Inflammatory macrophage treated with lipopolysaccharide for 4 hours (primary cell): Measurements from ENCODE around the gene PSD4.

Experiments
- DNase-seq: peaks from one replicate; pipeline ENCODE4 v3.0.0-alpha.2; 2020

The PSD4 gene

DNA sequence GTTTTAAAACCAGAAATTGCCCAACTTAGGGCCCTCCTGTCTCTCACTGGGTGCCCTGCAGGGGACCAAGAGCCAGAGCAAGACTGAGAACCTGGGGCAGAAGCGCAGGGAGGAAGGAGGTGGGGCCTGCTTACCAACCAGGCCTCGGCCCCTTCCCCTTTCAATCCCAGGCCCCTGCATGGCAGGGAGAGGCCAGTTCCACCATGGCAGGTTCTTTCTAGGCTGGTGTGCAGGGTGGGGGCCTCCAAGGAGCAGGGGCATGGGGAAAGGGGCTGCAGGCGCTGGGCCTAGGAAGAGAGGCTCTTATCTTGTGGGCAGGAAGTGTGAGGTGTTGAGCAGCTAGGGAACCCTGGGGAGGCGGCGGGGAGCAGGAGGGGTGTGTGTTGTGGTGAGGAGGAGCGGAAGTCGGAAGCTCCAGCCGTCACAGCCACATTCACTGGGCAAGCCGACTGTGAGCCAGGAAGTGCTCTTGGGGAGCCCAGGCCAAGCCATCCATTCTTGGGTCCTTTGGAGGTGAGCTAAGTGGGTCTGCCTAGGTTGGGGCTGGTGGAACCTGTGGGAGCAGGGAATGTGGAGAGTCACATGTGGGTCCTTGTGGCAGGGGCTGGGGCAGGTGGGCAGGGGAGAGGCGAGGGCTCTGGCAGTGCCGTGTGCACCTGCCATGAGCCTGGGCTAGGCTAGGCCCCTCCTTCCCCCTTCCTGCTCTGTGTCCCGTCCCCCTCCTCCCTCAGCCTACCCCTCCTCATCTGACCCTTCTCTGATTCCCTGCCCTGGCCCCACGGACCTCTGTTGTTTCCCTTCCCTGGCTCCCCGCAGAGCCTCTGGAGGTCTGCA, at the start of gene PSD4:
TSS of gene PSD4 (plus strand) at position 430 of the 834 bp plus-strand sequence. CDS start 8,486 bp downstream, outside the sequence.
- DNase-seq = peak; percentile 75

- DNase-seq = peak; percentile 95
Measured at GRCh38 chr2:113124181-113124961, 49.4 kb upstream of the PSD4 start.

DNA sequence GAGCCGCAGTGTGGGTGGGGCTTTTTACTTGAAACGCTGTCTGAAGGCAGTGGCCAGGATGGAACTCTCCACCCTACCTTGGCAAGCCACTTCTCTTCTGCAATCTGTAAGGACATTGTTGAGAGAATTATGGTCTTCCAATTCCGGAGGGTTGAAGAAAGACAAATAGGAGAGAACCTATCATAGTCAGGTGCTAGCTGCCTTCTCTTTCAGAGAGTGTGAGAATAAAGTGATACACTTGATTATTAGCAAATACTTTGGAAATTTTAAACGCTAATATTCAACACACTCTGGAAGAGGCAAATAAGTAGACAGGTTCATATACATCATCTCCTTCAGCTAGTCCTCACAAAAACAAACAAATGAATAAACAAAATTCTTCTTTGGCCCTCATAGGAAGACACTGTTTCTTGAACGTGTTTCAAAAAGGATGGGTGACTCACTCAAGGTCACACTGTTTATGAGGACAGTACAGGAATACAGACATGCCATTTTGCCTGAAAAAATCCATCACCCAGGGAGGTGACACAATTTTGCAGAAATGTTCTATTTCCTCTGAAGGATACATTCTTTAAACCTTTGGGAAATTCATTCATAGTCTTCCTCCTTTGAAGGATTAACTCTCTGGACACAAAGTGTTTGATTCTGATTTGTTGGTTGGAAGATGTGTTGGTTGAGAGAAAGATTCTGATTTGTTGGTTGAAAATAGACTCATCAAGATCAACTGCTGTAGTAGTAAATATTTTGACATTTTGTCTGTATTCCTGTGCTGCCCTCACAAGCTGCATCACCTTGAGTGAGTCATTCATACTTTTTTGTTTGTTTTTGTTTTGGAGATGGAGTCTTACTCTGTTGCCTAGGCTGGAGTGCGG, 48.6 kb upstream of the PSD4 start:
- DNase-seq = peak; percentile 74

DNA sequence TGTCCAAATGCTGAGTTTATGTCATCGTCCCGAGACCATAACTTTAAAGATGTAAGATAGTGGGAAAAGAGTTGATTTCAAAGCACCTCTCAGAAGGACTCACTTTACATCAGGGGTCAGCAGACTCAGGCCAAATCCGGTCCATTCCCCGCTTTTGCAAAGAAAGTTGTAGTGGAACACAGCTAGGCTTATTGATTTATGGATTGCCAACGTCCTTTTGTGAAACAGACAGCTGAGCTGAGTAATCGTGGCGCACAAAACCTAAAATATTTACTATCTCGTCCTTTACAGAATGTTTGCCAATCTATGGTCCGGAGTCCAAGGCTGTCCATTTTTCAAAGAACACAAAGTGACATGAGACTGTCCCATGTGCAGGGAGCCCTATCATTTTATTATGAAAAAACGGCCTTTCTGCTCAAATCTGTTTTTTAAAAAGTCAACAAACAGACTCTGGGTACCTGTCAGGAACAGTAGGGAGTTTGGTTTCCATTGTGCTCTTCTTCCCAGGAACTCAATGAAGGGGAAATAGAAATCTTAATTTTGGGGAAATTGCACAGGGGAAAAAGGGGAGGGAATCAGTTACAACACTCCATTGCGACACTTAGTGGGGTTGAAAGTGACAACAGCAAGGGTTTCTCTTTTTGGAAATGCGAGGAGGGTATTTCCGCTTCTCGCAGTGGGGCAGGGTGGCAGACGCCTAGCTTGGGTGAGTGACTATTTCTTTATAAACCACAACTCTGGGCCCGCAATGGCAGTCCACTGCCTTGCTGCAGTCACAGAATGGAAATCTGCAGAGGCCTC, 46.7 kb upstream of the PSD4 start, which contains the start of gene IL1RN:
TSS of gene IL1RN (plus strand) at position 754 of the 801 bp plus-strand sequence. CDS start at position 781, 27 bp downstream.
- peak; percentile 97 for DNase-seq

DNA sequence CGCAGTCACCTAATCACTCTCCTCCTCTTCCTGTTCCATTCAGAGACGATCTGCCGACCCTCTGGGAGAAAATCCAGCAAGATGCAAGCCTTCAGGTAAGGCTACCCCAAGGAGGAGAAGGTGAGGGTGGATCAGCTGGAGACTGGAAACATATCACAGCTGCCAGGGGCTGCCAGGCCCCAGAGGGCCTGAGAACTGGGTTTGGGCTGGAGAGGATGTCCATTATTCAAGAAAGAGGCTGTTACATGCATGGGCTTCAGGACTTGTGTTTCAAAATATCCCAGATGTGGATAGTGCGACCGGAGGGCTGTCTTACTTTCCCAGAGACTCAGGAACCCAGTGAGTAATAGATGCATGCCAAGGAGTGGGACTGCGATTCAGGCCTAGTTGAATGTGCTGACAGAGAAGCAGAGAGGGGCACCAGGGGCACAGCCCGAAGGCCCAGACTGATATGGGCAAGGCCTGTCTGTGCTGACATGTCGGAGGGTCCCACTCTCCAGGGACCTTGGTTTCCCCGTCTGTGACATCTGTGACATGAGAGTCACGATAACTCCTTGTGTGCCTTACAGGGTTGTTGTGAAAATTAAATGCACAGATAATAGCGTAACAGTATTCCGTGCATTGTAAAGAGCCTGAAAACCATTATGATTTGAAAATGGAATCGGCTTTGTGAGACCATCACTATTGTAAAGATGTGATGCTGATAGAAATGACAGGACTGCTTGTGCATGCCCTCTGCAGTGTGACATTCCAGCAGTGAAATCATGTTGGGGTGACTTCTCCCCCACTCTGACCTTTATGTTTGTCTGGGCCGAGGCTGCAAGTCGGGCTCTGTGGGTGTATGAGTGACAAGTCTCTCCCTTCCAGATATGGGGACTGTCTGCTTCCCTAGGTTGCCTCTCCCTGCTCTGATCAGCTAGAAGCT, 45.9 kb upstream of the PSD4 start:
- peak; percentile 69 for DNase-seq

DNA sequence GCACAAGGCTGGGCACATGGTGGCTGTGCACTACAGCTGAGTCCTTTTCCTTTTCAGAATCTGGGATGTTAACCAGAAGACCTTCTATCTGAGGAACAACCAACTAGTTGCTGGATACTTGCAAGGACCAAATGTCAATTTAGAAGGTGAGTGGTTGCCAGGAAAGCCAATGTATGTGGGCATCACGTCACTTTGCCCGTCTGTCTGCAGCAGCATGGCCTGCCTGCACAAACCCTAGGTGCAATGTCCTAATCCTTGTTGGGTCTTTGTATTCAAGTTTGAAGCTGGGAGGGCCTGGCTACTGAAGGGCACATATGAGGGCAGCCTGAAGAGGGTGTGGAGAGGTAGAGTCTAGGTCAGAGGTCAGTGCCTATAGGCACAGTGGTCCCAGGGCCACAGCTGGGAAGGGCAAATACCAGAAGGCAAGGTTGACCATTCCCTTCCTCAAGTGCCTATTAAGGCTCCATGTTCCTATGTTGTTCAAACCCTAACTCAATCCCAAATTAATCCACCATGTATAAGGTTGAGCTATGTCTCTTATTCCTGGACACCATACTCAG, 44.2 kb upstream of the PSD4 start:
- DNase-seq = peak; percentile 46

DNA sequence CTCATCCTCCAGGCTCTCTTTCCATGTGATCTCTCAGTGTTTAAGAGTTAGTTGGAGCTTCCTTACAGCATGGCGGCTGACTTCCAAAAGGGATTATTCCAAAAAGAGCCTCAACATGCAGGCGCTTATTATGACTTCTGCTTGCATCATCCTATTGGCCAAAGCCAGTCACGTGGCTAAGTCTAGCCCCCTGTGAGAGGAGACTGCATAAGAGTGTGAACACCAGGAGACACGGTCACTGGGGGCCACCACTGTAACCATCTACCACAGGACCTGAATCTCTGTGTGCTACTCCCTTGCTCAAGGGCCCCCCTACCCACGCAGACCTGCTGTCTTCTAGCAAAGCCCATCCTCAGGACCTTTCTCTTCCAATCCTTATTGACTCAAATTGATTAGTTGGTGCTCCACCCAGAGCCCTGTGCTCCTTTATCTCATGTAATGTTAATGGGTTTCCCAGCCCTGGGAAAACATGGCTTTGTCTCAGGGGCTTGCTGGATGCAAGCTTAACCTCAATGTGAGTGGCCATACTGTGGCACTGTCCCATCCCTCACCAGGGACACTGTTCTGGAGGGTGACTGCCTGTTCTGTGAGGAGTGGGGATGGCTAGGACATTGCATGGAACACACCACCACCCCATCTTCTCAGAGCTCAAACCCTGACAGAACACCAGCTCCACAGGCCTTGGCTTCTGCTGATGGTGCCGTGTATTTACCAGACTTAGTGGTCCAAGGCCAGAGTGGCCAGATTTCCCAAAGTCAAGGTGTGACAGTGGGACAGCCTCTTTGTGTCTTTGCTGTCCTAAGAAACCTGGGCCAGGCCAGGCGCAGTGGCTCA, 42.2 kb upstream of the PSD4 start:
- peak; percentile 49 for DNase-seq

GRCh38 chr2:113132414-113133021, 41.3 kb upstream of the PSD4 start:
- peak; percentile 50 for DNase-seq

GRCh38 chr2:113133704-113134598, 39.8 kb upstream of the PSD4 start:
- DNase-seq = peak; percentile 52

- peak; percentile 70 for DNase-seq
Measured at GRCh38 chr2:113134717-113135116, 39.1 kb upstream of the PSD4 start.

DNA sequence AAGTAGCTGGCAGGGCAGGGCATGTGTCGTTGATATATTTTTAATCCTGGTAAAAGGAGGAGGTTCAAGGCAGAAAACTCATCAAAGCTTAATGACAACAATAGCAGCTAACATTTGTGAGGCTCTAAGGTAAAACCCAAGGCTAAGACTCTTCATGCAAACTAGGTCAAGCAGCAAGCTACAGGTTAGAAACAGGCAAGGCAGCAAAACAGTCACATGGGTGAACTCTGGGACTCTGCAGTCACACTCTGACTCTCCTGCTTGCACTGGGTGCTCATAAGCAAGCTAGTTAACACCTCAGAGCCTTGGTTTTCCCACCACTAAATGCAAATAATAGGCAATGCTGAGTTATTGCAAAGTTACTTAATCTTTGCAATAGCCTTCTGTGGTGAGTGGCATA, 38.5 kb upstream of the PSD4 start:
- DNase-seq = peak; percentile 70

GRCh38 chr2:113136828-113137775, 36.7 kb upstream of the PSD4 start:
- DNase-seq = peak; percentile 55

DNA sequence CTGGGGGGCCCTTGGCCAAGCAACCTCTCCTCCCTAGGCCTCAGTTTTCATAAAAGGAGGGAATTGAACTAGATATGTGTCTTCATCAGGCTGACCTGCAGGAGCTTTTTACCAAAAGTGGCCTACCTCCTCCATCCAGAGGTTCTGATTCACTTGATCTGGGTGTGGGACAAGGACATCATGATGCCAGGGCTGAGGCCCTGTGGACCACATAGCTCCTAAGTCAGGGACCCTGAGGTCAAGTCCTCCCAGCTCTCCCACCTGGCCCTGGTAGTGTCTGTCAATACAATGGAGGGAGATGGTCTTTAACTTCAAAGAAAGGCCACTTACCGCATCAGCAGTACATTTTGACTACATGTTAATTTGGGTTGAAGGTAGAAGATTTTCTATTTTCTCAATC, 35.9 kb upstream of the PSD4 start:
- no peak for DNase-seq

DNA sequence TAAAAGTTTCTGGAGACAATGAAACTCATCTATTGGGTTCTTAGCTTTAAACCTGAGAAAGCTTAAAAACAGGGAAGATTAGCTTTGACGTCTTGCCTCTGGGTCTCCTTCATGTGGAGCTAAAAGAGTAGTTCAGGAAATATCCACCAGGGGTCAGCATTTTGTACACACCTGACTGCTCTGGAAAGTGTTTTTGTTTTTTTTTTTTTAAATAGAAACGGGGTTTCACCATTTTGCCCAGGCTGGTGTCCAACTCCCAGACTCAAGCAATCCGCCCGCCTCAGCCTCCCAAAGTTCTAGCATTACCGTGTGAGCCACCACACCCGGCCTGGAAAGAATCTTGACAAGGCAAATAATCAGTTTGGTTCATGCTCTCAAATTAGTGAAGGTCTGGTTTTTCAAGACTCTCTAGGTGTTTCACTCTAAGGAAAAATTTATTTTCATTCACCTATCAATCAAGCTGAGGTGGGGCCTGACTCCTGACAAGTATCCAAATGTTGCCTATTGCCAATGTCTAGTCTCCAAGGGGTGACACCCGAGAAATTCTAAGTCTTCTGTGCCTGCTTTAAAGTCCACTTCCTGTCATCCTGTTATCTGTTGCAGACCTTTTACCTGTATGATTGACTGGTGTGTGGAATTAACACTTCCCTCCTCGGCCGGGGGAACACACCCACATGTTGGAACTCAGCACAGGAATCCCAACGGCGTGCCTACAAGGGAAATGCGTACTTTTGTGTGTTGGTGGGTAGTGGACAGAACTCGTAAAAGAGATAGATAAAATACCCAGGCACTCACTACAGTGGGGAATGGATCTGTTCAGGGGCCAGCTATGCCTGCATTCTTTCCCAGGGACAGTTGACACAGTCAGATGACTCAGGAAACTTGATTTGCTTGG, 35.1 kb upstream of the PSD4 start:
- peak; percentile 75 for DNase-seq

DNA sequence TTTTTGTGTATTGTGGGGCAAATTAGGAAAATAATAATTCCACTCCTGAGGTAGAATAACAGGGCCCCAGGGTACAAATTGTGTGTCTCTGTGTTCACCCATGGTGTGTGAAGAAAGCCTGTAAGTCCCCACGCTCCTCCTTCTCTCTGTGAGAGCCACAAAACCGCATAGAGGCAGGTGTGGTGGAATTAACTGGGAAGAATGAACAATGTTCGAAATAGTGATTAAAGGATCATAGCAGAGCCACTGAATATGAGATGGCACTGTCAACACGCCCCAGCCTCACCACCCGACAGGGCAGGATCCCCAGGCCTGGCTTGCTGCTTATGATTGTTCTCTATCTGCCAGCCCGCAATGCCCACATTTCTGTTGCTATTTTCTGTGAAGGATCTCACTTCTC, 32.3 kb upstream of the PSD4 start:
- DNase-seq = no peak

DNA sequence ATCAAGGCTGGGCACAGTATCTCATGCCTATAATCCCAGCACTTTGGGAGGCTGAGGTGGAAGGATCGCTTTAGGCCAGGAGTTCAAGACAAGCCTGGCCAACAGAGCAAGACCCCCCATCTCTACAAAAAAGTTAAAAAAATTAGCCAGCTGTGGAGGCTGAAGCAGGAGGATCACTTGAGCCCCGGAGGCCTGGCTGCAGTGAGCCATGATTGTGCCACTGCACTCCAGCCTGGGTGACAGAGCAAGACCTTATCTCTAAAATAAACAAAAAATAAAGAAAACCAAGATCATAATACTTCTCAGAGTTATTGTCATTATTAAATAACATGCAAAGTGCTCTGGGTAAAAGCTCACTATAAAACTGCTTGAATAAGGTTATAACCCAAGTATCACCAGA, 31.5 kb upstream of the PSD4 start:
- no peak for DNase-seq
